Activated CD4-positive, alpha-beta T cell treated with anti-CD3 and anti-CD28 coated beads, Interleukin-2, Interleukin-6, amounts not matched to agents 100 ng/mL and 50 ng/mL, durations not matched to agents 16 hours and 8 hours (primary cell): ENCODE results near the gene CWC27.
"Not testable (repeated sequence)": the region's sequence is repeated elsewhere in the genome, so short reads cannot be mapped to it uniquely, and the experiment has no call there.

ENCODE experiments used
- DNase-seq: peaks from one replicate; pipeline ENCODE4 v3.0.0-alpha.2; 2020

The CWC27 gene

GRCh38 chr5:64789457-64789856 lies 20.7 kb downstream of the CWC27 start:
- DNase-seq: no peak

DNA sequence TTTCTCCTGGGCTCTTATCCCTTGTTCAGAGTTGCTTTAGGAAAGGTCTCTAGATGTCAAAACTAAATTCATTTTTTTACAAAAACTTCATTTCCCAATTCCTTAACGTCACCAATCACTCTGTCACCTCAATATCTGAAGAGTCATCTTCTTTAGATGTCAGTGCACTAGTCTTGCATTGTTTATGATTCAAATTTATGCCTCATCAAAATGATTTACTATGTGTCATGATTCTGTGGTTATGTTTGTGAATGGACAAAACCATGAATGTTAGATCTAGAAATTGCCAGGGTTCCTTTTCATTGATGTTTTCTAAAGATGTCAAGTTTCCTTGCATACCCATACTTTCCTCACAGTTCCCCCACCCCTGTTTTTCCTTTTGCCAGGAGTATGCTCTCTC lies 21.5 kb downstream of the CWC27 start:
- DNase-seq: peak; percentile 27

GRCh38 chr5:64792469-64792868 lies 23.7 kb downstream of the CWC27 start:
- no peak for DNase-seq

DNA sequence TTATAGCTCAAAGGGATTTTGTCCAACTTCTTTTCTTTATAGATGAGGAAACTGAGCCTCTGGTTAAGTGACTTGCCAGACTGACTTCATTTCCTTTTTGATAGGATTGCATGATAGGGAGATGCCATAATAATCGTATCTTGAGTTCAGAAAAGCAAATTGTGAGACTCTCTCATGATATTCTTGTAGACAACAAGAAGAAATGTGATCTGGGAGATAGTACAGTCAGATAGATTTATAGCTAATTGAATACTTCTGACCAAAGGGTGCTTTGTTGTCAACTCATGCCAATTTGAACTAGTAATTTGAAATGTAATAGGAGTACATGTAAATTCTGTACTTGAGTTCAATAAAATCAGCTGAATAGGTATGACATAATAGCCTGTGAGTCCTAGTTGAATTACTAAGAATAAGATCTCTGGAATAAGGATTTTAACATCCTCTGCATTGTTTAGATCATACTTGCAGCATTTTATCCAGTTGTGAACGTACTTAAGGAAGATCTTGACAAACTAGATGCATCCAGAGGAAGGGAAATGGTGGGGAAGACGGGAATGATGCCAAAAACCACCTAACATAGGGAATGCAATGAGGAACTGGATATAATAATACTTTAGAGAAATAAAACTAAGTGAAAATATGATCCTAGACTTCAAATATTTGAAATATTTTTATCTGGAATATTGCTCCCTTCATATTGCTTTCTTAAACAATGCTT lies 25.5 kb downstream of the CWC27 start:
- DNase-seq: no peak

DNA sequence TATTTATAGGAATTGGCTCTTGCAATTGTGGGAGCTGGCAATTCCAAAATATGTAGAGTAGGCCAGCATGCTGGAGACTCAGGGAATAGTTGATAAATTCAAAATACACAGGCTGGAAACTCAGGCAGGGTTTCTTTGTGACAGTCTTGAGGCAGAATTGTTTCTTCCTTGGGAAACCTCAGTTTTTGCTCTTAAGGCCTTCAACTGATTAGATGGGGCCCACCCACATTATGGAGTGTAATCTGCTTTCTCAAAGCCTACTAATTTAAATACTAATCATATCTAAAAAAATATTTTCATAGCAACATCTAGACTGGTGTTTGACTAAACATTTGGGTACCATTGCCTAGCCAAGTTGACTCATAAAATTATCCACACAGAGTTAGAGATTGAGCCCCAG lies 27.6 kb downstream of the CWC27 start:
- no peak for DNase-seq

DNA sequence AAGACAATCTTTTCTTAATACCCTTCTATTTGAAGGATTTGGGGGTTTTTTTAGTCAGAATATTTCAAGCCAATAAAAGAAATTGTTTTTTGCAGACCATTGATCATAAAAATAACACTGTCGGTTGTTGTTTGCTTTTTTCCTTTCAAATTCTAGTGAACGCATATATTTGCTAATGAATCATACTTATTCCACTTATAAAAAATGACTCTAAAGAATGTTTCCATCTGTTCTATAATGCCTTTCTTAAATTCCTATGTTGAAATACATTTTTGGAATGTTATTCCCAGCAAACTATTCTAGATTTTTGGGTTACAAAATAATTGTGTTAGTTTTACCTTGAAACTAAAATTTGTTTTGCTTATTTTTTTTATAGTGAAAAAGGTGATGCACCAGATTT lies 32.2 kb downstream of the CWC27 start:
- DNase-seq: no peak

- DNase-seq: no peak
Observed at GRCh38 chr5:64806537-64806936, 37.8 kb downstream of the CWC27 start.

DNA sequence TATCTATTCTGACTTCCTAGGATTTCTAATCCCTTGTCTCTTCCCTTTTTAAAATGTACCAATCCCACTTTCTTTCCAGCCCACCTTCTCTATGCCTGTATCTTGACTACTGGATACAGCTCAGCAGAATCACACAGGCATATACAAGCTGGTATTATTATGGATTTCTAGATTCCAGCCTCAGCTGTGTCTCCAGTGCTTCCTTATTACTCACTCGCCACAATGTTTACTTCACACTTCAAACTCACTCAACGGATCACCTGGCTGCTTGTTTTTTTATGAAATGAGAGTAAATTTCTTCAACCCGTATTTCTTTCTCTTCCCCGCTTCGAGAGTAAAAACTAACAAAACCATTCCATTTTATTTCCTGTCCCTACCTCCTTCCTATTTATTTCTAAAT lies 38.8 kb downstream of the CWC27 start:
- no peak for DNase-seq

DNA sequence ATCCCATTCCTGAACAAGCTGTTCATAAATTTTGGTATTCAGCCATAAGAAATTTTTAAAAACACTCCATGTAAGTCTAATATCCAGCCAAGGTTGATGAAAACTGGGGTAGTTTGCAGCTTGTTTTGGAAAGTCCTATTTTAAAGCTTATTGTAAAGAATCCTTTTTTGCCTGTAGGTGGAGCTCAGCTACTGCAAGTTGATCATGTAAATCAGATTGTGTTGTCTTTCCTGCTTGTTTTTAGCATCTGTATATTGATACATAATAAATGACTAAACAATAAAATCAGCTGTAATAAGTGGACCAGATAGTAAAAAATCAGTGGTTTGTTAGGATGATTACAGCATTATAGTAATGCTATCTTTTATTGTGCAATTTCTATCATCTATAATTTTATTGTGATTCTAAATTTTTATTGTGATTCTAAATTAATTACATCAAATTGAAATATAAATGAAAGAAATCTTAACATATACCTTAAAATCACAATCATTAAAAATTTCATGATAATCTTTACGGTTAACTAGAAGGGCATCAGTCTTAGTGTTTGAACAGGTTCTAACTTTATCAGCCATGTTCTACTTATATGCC lies 42.4 kb downstream of the CWC27 start:
- DNase-seq: peak; percentile 46

DNA sequence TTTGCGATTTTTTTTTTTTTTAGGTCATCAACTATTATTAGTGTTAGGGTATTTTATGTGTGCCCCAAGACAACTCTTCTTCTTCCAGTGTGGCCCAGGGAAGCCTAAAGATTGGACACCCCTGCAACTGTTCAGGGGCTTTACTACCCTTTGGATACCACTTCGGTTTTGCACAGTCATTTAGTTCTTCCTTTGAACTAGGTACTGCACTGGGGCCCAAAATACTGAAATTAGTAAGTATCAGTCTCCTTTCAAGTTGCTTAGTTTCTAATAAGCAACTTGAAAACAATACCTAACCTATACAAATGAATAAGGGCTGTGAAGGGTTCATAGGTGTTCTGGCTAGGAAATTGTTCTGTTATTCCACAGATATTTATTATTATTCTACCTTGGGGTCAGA lies 45.3 kb downstream of the CWC27 start:
- DNase-seq: peak; percentile 71

GRCh38 chr5:64818245-64818644 lies 49.5 kb downstream of the CWC27 start:
- no peak for DNase-seq

DNA sequence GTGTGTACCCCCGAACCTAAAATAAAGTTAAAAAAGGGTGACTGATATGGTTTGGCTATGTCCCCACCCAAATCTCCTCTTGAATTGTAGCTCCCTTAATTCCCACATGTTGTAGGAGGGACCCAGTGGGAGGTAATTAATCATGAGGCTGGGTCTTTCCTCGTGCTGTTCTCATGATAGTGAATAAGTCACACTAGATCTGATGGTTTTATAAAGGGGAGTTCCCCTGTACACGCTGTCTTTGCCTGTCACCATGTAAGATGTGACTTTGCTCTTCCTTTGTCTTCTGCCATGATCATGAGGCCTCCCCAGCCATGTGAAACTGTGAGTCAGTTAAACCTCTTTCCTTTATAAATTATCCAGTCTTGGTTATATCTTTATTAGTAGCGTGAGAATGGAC lies 50.6 kb downstream of the CWC27 start:
- not testable (repeated sequence) for DNase-seq

- DNase-seq: no peak
Observed at GRCh38 chr5:64822320-64822719, 53.6 kb downstream of the CWC27 start.

GRCh38 chr5:64826541-64826940 lies 57.8 kb downstream of the CWC27 start:
- no peak for DNase-seq

GRCh38 chr5:64827703-64828102 lies 59.0 kb downstream of the CWC27 start:
- no peak for DNase-seq

DNA sequence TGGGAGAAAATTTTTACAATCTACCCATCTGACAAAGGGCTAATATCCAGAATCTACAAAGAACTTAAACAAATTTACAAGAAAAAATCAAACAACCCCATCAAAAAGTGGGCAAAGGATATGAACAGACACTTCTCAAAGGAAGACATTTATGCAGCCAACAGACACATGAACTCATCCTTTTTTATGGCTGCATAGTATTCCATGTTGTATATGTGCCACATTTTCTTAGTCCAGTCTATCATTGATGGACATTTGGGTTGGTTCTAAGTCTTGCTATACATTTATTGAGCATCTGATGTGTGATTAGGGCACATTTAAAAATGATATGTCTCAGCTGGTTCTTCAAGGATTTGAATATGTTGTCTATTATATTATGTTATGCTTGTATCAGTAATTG lies 61.9 kb downstream of the CWC27 start:
- not testable (repeated sequence) for DNase-seq

- no peak for DNase-seq
Observed at GRCh38 chr5:64831996-64832395, 63.3 kb downstream of the CWC27 start.

DNA sequence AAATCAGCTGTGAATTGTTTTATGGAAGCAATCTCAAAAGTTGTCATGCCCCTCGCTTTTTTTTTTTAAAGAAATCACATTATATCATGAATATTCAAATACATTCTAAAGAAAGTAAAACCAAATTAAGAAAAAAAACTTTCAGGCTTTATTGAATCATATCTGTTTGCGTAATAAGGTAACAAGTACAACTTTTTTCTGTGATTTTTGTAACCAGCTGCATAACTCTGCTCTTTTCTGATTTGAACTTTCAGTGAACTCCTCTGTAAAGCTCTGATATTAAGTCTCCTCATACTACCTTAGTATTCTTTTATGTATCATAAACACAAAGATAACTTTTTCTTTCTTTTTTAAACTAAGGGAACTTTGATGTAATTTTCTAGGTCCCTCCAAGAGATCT lies 65.3 kb downstream of the CWC27 start:
- no peak for DNase-seq

- DNase-seq: no peak
Observed at GRCh38 chr5:64834611-64835010, 65.9 kb downstream of the CWC27 start.

DNA sequence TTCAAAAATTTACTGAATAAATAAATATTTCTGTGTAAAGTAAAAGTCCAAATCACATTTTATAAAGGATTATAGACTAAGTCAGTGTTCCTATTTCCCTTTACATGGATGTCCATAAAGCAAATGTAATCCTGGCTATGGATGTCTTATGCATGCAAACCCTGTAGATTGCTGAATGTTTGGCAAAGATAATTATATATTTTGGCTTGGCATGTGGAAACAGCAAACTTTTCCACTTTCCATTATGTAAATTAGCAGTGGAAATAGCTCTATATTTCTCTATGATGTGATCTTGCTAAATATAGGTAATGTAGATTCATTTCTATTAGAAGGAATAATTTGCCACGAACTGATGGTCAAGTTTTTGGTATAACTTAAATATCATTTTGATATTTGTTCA lies 66.5 kb downstream of the CWC27 start:
- DNase-seq: no peak

- DNase-seq: no peak
Observed at GRCh38 chr5:64836190-64836755, 67.5 kb downstream of the CWC27 start.

GRCh38 chr5:64836786-64837185 lies 68.1 kb downstream of the CWC27 start:
- DNase-seq: no peak

DNA sequence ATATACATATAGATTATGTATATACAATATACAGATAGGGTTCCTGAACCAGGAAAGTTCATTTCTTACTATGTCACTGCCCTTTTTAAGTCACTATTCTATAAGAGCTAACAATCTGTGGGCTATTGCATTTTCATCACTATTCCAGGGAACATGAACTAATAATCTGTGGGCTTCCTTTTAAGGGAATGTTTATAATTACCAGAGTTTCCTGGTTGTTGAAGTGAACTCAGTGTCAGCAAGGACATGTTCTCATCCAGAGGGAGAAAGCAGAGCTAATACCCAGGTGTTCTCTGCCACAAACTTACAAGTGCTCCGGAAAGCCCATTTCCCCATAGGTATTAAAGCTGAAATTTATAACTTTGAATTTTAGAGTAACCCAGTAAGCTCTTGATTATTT lies 69.6 kb downstream of the CWC27 start:
- DNase-seq: no peak

GRCh38 chr5:64838803-64839202 lies 70.1 kb downstream of the CWC27 start:
- no peak for DNase-seq

GRCh38 chr5:64839936-64840335 lies 71.2 kb downstream of the CWC27 start:
- DNase-seq: no peak
